ENCODE results near the gene PSMD3.

PSMD3 gene

DNA sequence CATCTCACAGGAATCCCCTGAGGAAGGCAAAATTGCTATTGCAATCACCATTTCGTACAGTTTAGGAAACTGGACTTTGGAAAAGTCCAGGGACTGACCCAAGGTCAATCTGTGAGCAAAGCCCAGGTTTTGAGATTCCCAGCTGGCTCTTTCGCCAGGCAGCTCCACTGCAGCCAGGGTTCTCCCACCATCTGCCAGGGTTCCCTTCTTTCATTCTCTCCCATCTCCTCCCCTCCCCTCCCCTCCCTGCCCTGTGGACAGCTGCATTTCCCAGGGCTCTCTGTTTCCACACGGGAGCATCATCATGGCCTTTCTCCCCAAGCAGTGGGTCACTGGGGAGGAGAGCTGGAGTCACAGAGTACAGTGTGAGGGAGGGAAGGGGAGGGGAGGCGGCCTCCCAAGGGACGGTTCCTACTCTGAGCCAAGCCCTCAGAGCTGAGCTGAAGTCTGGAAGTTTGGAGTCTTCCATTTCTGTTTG lies 29.7 kb upstream of the PSMD3 start:
- H3K4me3 ChIP-seq (replicated peaks; ENCODE audit: low read depth, low read length), result no peak overlapping the region
- no peak for DNase-seq (ENCODE audit: extremely low read depth, low read depth)
- TF ChIP-seq, protein P1, sequence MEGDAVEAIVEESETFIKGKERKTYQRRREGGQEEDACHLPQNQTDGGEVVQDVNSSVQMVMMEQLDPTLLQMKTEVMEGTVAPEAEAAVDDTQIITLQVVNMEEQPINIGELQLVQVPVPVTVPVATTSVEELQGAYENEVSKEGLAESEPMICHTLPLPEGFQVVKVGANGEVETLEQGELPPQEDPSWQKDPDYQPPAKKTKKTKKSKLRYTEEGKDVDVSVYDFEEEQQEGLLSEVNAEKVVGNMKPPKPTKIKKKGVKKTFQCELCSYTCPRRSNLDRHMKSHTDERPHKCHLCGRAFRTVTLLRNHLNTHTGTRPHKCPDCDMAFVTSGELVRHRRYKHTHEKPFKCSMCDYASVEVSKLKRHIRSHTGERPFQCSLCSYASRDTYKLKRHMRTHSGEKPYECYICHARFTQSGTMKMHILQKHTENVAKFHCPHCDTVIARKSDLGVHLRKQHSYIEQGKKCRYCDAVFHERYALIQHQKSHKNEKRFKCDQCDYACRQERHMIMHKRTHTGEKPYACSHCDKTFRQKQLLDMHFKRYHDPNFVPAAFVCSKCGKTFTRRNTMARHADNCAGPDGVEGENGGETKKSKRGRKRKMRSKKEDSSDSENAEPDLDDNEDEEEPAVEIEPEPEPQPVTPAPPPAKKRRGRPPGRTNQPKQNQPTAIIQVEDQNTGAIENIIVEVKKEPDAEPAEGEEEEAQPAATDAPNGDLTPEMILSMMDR (IDR thresholded peaks at IDR 0.05; ENCODE audit: low read depth, low read length, missing control alignments), result no peak

DNA sequence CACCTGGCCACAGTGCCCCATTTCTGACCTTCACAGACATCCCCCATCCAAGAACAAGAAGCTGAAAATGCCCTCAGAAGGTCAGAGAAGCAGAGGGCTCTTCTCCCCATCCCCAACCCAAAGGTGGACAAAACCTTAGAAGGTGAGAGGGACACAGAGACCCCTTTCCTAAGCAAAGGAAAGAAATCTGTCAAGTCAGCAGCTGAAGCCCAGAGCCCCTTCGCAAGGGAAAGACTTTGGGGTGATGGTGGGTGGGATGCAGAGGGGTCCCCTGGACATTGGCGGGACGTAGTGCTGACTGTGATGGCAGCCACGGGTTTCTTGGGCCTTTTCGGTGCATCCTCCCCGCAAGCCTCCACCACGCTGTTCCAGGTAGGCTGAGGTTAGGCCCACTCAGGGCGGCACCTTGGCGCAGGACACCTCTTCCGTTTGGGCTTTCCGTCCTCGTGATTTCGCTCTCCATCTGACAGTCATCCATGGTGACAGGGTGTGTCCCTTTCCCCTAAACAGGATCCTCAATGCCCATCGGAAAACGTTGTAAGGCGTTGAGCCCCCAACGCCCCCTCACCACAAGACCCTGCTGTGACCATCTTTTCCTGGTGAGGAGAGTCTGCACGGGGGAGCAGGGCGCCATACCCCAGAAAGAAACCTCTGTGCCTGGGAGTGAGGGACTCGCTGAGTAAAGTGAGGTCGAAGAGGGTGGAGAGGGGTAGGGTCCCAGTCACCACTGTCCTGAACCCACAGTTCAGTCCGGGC lies 28.5 kb upstream of the PSMD3 start:
- peak overlapping the region; percentile 30 for H3K4me3 ChIP-seq (replicated peaks; ENCODE audit: low read depth, low read length)
- TF ChIP-seq, protein P1 (IDR thresholded peaks at IDR 0.05; ENCODE audit: low read depth, low read length, missing control alignments), result no peak
- DNase-seq (ENCODE audit: extremely low read depth, low read depth), result no peak

DNA sequence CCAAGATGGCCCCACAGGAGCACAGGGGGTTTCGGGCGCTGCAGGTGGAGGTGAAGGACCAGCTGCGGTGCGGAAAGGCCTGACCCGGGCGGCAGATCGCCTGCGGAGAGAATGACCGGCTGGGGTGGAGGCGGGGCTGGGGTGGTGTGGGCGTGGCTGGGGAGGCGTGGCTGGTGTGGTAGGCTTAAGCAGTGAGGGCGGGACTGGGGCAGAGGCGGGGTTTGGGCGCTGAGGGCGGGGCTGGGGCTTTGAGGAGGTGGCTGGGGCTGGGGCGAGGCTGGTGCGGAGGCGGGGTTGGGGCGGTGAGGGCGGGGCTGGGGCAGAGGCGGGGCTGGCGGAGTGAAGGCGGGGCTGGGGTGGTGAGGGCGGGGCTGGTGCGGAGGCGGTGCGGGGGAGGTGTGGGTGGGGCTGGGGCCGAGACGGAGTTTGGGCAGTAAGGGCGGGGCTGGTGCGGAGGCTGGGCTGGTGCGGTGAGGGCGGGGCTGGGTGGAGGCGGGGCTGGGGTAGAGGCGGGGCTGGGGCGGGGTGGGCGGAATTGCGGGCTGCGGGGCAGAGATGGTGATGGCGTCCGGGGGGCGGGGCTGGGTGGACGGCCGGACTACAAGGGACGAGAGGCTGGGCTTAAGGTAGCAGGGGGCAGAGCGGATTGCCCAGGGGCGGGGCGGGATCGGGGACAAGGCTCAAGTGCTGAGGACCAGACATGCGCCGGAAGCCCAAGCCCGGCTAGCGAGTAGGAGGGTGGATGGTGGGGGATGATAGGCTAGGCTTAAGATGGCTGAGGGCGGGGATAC lies 27.7 kb upstream of the PSMD3 start:
- peak overlapping the region; percentile 38 for H3K4me3 ChIP-seq (replicated peaks; ENCODE audit: low read depth, low read length)
- peak; percentile 82 for DNase-seq (ENCODE audit: extremely low read depth, low read depth)
- TF ChIP-seq, protein P1 (IDR thresholded peaks at IDR 0.05; ENCODE audit: low read depth, low read length, missing control alignments), result no peak

DNA sequence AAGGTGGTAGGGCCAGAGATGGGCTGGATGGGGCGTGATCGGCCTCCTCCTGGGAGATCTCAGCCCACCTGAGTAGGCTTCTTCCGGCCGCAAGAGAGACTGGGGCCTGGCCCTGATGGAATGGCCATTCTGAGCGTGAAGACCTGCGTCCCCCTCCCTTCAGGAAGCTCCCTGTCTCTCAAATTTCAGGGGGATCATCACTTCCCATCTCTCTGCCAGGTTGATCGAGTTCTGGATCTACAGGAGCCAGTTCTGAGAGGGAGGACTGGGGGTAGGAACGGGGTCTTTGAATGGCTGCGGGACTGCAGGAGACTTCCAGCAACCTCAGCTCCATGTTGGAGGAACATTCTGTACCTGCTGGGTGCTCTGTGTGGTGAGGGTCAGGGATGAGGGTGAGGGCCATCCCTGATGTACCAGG lies 27.1 kb upstream of the PSMD3 start:
- no peak for DNase-seq (ENCODE audit: extremely low read depth, low read depth)
- TF ChIP-seq, protein P1 (IDR thresholded peaks at IDR 0.05; ENCODE audit: low read depth, low read length, missing control alignments), result no peak
- peak overlapping the region; percentile 38 for H3K4me3 ChIP-seq (replicated peaks; ENCODE audit: low read depth, low read length)

DNA sequence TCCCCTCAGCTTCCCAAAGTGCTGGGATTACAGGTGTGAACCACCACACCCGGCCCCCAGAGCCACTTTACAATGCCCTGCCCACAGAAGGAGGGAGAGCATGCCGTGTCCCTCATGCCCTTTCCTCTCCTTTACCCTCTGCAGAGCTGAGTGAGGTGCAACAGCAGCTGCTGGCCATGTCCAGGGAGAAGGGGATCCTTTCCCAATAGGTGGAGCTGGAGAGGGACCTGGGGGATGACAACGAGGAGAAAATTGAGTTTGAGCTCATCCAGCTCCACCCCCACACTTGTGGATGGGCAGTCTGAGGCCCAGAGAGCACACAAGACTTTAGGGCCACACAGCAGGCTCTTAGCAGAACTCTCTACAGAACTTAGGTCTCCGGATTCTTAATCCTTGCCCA lies 25.7 kb upstream of the PSMD3 start:
- DNase-seq (ENCODE audit: extremely low read depth, low read depth), result no peak
- TF ChIP-seq, protein P1 (IDR thresholded peaks at IDR 0.05; ENCODE audit: low read depth, low read length, missing control alignments), result no peak
- no peak overlapping the region for H3K4me3 ChIP-seq (replicated peaks; ENCODE audit: low read depth, low read length)

DNA sequence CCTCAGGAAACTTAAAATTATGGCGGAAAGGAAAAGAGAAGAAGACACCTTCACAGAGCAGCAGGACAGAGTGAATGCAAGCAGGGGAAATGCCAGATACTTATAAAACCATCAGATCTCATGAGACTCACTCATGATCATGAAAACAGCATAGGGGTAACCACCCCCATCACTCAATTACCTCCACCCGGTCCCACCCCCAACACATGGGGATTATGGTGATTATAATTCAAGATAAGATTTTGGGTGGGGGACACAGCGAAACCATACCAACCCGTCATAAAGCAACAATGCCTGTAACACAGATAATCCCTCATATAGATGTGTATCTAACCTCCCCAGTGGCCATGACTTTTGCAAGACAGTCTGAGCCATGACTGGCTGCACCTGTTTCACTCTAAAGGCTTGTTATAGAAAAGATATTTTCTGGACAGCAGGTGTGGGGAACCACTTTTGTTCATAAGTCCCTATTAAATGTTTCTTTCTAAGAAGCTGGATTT lies 24.8 kb upstream of the PSMD3 start:
- no peak for DNase-seq (ENCODE audit: extremely low read depth, low read depth)
- no peak overlapping the region for H3K4me3 ChIP-seq (replicated peaks; ENCODE audit: low read depth, low read length)
- TF ChIP-seq, protein P1 (IDR thresholded peaks at IDR 0.05; ENCODE audit: low read depth, low read length, missing control alignments), result no peak
